Kidney epithelial cell (primary cell): ENCODE data around the gene CDK10. TPM values are rescaled to one million over a fixed set of nuclear protein-coding genes. Genes with fewer than 3 reads are reported as not detected.

Experiments
- DNase-seq: peaks from one replicate; pipeline ENCODE4 v3.0.0-alpha.2; 2010; ENCODE audit warnings: low read depth
- H3K27me3 ChIP-seq: 2 replicates; pipeline ENCODE4 v1.6.0; 2011; ENCODE audit warnings: low read length; ENCODE audit not compliant: control insufficient read depth, insufficient read depth
- H3K36me3 ChIP-seq: 2 replicates; pipeline ENCODE4 v1.5.1; 2011; ENCODE audit warnings: low read length; ENCODE audit not compliant: control insufficient read depth, insufficient read depth
- H3K4me3 ChIP-seq: 2 replicates; pipeline ENCODE4 v1.5.1; 2011; ENCODE audit warnings: low read depth, mild to moderate bottlenecking, control low read depth, low read length
- total RNA-seq: library from RNA; depleted of rRNA; stranded (reverse); fragments of >200 nt; gene quantifications from 2 replicates; pipeline ENCODE4 v1.2.3, GENCODE V29; 2015
- TF ChIP-seq, protein P1 (sequence below): IDR thresholded peaks from 2 replicates; pipeline ENCODE4 v1.5.1; 2011; ENCODE audit warnings: mild to moderate bottlenecking, moderate library complexity, low read length, control low read depth, inconsistent platforms; ENCODE audit not compliant: insufficient read depth, poor library complexity, severe bottlenecking

Gene CDK10
- total RNA-seq, 1 donor from 2014 or later: 50.5 TPM

DNA sequence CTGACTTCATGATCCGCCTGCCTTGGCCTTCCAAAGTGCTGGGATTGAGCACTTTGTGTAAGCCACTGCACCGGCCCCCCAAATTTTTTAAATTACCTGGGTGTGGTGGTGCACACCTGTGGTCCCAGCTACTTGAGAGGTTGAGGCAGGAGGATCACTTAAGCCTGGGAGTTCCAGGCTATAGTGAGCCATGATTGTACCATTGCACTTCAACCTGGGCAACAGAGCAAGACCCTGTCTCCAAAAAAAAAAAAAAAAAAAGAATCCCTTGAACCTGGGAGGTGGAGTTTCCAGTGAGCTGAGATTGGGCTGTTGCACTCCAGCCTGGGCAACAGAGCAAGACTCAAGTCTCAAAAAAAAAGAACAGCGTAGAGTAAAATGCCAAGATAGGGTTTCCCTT, 50.1 kb downstream of the CDK10 start:
- H3K36me3 ChIP-seq: peaks cover 2% of the 10 kb centered on the region
- no peak for DNase-seq
- TF ChIP-seq, protein P1, sequence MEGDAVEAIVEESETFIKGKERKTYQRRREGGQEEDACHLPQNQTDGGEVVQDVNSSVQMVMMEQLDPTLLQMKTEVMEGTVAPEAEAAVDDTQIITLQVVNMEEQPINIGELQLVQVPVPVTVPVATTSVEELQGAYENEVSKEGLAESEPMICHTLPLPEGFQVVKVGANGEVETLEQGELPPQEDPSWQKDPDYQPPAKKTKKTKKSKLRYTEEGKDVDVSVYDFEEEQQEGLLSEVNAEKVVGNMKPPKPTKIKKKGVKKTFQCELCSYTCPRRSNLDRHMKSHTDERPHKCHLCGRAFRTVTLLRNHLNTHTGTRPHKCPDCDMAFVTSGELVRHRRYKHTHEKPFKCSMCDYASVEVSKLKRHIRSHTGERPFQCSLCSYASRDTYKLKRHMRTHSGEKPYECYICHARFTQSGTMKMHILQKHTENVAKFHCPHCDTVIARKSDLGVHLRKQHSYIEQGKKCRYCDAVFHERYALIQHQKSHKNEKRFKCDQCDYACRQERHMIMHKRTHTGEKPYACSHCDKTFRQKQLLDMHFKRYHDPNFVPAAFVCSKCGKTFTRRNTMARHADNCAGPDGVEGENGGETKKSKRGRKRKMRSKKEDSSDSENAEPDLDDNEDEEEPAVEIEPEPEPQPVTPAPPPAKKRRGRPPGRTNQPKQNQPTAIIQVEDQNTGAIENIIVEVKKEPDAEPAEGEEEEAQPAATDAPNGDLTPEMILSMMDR: no peak
- H3K27me3 ChIP-seq: no peaks in the 10 kb centered on the region
- no peak overlapping the region for H3K4me3 ChIP-seq

DNA sequence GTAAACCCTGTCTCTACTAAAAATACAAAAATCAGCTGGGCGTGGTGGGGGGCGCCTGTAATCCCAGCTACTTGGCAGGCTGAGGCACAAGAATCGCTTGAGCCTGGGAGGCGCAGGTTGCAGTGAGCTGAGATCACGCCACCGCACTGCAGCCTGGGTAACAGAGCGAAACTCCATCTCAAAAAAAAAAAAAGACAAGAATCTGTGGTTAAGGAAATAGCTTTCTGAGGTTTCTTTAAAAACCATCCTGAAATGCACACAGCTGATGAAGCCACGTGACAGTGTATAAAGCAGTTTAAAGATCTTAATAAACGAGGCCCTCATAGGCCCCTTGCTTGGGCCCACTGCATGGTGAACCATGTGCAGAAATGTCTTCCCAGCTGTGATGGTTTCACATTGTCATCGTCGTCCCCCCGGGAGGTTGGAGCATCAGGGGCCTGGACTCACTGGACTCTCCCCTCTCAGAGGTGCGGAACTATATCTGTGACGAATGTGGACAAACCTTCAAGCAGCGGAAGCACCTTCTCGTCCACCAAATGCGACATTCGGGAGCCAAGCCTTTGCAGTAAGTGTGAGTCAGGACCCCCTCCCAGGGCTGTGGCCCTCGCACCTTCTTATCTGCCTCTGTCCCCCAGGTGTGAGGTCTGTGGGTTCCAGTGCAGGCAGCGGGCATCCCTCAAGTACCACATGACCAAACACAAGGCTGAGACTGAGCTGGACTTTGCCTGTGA, 51.0 kb downstream of the CDK10 start:
- Histone ChIP-seq H3K36me3 (peaks cover 2% of the 10 kb centered on the region), H3K27me3 (no peaks in the 10 kb centered on the region), H3K4me3 (no peak overlapping the region)
- TF ChIP-seq, protein P1: no peak
- DNase-seq: no peak

DNA sequence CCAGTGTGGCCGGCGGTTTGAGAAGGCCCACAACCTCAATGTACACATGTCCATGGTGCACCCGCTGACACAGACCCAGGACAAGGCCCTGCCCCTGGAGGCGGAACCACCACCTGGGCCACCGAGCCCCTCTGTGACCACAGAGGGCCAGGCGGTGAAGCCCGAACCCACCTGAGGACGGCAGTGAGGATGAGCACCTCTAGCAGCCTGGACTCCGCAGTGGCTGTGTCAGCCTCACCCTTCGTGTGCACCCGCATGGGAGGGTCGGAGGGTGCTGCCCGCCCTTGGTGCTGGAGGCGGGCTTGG, 51.5 kb downstream of the CDK10 start:
- Histone ChIP-seq H3K4me3 (no peak overlapping the region), H3K27me3 (no peaks in the 10 kb centered on the region), H3K36me3 (peaks cover 2% of the 10 kb centered on the region)
- DNase-seq: no peak
- TF ChIP-seq, protein P1: no peak

DNA sequence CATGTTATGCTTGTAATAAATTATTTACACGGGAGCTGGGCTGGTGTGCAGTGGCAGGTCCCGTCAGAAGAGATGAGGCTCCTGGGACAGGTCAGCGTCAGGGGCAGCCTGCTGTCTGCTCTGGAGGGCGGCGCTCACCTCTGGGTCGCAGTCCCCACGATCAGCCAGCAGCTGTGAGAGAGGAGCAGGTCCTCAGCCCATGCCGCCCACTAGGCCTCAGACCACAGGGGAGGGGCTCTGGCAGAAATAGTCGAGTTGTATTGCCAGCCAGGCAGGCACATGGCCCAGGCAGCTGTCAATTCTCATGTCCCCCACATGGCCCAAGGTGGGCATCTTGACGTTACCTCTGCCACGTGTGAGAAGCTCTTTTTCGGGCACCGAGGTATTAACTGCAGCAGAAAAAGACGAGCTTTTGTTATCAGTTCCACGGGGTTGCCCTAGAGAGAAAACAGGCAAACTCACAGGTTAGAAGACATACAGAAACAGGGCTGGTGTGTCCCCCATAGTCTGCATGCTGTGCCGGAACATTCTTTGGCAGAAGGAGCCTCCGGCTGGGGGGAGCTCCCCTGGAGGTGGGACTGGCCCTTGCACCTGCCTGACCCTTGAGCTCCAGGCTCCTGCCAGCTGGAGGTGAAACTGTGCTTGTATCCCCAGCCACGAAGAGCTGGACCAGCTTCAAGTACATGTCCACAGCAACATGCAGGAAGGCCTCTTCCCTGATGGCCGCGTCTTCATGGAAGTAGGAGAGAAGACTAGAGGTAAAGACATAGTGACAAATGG, 52.2 kb downstream of the CDK10 start:
- no peak for DNase-seq
- TF ChIP-seq, protein P1: no peak
- H3K27me3 ChIP-seq: no peaks in the 10 kb centered on the region
- peaks cover 2% of the 10 kb centered on the region for H3K36me3 ChIP-seq
- H3K4me3 ChIP-seq: no peak overlapping the region

DNA sequence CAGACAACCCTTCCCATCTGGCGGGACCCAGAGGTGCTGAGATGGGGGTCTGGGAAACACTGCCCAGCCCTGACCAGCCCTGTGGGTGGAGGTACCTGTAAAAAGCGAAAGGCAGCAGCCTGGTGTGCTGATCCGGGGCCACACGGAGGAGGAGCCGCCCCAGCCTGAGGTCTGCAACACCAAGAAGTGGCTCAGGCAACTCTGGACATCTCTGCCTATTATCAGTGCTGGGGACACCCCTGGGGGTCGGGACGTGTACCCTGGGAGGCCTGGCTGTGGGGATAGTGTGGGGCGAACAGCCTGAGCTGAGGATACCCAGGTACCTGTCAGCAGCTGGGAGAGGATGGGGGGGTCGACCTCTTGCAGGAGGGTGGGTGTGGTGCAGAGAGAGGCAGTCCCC, 52.9 kb downstream of the CDK10 start:
- no peaks in the 10 kb centered on the region for H3K27me3 ChIP-seq
- DNase-seq: no peak
- H3K36me3 ChIP-seq: peaks cover 4% of the 10 kb centered on the region
- no peak overlapping the region for H3K4me3 ChIP-seq
- TF ChIP-seq, protein P1: no peak
